UCSD-AML1 (cell line): ENCODE measurements around the gene SLC5A11.
"Not testable (repeated sequence)": the region's sequence is repeated elsewhere in the genome, so short reads cannot be mapped to it uniquely, and the experiment has no call there.

Source experiments
- DNase-seq: peaks from one replicate; lab custom pipeline; 2025; ENCODE audit not compliant: unreplicated experiment; lab: John Stamatoyannopoulos, UW

The SLC5A11 gene, protein sequence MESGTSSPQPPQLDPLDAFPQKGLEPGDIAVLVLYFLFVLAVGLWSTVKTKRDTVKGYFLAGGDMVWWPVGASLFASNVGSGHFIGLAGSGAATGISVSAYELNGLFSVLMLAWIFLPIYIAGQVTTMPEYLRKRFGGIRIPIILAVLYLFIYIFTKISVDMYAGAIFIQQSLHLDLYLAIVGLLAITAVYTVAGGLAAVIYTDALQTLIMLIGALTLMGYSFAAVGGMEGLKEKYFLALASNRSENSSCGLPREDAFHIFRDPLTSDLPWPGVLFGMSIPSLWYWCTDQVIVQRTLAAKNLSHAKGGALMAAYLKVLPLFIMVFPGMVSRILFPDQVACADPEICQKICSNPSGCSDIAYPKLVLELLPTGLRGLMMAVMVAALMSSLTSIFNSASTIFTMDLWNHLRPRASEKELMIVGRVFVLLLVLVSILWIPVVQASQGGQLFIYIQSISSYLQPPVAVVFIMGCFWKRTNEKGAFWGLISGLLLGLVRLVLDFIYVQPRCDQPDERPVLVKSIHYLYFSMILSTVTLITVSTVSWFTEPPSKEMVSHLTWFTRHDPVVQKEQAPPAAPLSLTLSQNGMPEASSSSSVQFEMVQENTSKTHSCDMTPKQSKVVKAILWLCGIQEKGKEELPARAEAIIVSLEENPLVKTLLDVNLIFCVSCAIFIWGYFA

DNA sequence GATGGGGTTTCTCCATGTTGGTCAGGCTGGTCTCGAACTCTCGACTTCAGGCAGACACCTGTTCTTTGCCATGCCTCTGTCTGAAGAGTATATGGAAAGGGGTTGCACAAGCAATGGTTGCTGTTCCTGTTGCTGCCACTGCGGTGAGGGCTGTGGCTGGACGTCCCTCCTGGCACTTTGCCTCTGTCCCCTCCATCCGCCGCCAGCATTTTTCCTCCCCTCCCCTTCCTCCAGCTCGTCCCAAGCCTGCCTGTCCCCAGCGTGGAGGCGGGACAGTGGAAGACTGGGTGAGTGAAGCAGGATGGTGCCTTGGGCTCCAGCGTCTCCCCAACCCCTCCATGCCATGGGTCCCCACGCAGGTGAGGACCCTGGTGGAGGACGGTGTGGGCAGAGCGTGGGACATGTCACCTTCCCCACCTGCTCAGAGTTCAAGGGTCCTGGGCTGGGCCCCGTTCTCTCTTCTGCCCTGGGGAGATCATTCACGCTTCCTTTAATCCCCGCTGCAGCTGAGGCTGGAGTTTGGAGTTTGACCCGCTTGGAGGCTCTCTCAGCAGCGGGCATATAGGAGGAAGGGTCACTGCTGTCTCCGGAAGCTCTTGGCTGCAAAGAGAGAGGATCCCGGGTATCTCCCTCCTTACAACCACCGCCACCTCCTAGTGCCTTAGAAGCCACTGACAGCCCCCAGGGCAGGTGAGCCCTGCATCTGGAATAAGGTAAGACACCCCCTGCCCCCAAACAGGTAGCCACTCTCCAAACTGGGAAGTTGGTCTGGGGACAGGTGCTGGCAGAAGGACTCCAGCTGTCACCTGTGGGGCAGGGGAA, at the start of gene SLC5A11:
TSS of gene SLC5A11 (plus strand) at position 238 of the 822 bp plus-strand sequence. CDS start 12,681 bp downstream, outside the sequence.
- no peak for DNase-seq

DNA sequence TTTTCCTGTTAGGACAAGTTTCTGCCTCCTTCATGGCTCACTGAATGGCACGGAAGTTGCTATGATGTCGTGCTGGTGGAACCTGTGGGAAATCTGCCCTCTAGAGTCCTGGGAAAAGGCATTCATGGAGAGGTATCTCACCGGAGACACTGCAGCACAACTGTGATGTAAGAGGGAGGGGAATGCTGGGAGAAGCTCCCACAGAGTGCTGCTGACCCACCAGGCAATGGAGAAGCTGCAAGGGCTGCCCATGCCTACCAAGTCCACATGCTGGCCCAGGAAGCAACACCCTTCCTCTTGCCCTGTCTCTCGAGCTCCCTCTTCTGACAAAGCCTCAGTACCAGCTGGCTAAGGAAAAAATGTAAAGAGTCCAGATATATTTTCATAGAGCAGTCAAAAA, 45.2 kb upstream of the SLC5A11 start:
- no peak for DNase-seq

DNA sequence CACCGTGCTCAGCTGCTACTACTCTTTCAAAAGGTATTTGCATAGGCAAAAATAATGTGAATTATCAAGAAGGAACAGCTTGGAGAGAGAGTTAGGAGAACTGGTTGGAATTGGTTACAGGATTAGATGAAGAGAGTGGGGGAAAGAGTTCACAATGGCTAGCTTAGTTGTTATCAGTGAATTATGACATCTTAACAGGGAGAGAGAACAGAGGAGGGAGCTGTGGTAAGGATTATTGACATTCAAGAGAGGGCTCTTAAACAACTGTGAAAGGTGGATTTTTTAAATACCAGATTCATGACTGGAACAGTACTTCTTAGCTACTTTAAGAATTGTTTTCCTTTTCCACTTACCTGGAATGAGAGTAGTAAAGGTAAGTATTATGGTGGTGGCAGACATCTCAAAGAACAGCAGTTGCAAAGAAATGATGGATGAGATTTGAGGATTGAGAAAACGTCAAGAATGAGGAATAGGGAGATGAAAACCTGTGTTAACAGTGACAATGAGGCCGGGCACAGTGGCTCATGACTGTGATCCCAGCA, 43.9 kb upstream of the SLC5A11 start:
- no peak for DNase-seq

DNA sequence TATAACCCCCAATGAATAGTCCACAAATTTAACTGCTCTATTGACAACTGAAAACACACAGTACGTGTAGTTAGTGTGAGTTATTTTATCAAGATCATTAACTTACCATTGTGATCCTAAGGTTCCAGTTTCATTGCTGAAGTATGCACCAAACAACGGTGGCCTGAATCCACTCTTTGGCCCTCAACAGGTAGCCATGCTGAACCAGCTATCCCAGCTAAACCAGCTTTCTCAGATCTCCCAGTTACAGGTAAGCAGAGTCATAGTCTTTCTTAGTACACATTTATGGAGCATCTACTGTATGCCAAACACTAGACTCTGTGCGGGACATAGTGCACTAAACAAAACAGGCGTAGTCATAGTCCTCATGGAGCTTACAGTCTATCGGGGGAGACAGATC, 40.3 kb upstream of the SLC5A11 start:
- no peak for DNase-seq

DNA sequence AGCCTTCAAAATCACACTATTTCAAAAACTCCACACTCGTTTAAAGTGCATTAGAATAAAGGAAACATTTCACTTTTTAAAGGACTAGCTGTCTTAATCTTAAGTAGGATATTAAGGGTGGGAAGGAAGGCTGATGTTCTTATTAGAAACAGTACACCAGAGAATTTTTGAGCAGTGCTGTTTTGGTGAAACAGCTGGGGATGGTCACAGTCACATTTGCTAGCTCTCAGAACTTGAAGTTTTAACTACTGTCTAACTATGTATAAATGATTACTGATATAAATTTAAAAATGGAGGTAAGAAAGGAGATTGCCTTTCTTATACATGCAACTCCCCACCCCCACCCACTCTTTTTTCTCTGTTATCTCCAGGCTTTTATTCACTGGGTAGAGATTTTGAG, 38.5 kb upstream of the SLC5A11 start:
- no peak for DNase-seq

DNA sequence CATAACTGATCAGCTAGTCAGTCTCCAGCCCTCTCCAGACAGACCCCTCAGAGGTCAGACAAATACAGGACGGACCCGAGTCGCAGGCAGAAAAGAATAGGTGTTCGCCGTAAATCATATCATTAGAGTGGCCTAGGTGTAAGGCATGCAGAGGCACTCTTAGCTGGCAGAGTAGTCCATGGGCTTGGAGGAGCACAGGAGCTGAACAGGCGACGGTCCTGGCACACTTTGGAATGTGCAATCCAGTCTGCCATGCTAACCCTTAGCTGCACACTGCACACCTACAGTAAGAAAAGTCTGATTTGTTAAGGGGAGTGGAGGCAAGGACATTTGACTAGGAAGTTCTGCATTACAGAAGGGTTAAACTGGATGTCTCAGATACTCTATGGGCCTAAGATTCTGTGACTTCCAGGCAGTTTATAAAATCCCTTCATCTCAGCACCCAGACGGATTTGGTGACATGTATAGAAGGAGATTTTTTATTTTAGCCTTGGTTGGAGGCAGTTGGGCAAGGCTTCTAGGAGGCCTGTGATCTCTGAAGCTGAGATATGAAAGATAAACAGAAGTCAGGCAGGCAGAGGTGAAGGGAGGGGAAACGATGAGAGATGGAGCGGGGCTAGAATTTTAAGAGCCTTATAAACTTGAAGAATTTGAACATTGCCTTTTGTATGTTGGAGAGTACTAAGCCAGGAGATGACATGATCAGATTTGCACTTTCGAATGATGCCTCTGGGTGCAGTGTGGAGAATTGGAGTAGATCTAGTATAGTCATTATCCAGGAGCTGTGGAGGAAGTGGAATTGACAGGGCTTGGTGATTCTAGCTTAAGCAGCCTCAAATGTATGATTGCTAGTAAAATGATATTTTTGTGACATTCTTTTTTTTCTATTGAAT, 34.6 kb upstream of the SLC5A11 start:
- no peak for DNase-seq

DNA sequence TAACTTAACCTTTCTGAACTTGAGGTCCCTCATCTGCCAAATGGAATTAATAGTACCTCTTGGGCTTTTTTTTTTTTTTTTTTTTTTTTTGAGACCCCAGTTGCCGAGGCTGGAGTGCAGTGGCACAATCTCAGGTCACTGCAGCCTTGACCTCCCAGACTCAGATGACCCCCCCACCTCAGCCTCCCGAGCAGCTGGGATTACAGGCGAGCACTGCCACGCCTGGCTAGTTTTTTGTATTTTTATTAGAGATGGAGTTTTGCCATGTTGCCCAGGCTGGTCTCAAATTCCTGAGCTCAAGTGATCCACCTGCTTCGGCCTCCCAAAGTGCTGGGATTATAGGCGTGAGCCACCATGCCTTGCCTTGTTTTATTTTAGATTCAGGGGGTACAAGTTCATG, 33.0 kb upstream of the SLC5A11 start:
- DNase-seq, result not testable (repeated sequence)

DNA sequence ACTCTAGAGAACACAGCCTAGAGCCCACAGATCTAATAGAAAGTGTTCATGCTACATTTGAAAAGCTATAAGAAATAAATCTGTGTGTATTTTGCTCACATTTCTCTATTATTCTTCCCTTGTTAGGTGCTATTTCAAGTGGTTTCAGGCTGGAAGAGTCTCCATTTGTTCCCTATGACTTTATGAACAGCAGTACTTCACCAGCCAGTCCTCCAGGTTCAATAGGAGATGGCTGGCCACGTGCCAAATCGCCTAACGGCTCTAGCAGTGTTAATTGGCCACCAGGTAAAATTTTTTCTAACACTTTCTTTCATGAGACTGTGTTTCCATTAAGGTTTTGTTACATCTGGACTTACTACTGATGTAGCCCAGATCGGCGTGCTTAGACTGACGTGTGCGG, 30.7 kb upstream of the SLC5A11 start:
- DNase-seq, result no peak

DNA sequence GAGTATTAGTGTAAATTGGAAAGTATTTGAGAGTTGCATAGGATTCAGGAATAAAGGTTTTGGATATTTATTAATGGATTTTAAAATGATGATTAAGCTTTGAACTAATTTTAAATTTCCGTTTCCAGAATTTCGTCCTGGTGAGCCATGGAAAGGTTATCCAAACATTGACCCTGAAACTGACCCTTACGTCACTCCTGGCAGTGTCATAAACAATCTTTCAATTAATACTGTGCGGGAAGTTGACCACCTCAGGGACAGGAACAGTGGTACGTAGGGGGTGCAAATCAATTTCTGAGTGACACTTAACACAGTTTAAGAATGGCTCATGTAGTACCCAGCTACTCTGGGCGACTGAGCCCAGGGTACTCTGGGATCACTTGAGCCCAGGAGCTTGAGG, 29.1 kb upstream of the SLC5A11 start:
- DNase-seq, result no peak

DNA sequence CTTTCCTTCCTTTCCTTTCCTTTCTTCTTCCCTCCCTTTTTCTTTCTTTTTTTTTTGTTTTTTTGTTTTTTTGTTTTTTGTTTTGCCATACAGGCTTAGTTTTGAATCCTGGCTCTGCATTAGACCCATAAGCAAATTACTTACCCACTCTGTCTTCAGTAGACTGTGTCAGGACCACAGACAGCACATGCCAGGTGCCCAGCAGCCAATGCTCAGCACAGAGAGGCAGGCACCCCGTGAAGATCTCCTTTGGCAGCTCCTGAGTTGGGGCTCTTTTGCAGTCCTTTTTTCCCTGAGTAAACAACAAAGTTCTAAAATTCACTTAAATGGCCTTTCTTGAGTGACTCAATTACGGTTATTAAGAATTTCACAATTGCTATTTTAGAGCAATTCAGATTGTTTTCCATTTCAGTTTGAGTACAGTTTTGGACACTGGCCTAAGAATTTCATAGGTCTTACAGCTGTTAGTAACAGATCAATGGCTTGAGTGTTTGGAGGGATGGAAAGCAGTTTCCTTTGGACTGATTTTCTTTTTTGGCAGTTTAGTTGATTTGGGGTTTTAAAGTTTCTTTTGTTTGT, 26.2 kb upstream of the SLC5A11 start:
- DNase-seq, result no peak

DNA sequence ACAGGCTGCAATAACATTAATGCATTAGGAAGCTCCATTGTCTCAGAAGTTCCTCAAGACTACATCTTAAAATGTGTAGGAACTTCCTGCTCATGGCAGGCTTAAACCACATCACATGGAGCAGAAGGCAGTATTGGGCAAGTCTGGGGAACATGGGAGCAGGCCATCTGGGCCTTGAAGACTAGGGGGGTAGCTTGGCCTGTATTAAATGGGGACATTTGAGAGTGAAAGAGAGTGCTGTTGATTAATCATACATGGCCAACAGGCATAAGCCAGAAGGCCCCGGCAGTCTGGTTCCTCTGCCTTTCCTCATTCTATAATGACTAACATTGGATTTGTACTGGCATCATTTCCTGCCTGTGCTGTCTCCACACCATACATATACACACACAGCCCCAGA, 25.2 kb upstream of the SLC5A11 start:
- no peak for DNase-seq

DNA sequence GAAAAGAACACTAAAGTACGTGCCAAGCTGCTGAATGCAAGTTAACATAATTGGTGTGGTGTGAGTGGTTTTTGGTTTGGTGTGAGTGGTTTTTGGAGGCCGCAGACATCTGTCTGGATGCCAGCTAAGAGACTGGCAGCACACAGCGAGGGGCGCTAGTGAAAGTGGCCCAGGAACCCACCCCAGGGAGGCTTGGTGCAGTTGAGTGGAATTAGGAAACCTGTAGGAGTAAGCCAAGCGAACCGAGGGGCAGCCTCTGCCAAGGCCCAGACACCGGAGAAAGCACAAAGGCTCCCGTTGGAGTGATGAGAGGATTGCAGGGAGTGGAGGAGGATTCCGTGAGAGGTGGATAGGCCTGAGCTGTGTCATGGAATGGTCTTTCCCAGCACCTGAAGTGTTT, 24.6 kb upstream of the SLC5A11 start:
- no peak for DNase-seq

DNA sequence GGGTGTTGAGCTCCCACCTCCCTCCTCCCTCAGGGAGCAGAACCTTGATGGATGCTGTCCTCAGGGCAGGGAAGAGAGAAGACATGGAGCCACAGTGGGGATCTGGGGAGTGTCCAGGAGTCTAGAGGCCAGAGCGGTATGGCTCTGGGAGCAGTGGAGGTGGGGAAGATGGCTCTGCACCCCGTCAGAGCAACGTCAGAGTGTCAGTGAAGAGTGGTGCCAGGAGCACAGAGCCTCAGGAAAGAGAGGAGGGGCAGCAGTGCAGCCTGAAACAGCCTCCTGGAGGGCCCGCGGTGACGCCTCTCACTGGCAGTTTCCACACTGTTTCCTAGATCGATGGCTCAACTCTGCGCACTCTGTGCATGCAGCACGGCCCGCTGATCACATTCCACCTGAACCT, 23.2 kb upstream of the SLC5A11 start:
- DNase-seq, result no peak

DNA sequence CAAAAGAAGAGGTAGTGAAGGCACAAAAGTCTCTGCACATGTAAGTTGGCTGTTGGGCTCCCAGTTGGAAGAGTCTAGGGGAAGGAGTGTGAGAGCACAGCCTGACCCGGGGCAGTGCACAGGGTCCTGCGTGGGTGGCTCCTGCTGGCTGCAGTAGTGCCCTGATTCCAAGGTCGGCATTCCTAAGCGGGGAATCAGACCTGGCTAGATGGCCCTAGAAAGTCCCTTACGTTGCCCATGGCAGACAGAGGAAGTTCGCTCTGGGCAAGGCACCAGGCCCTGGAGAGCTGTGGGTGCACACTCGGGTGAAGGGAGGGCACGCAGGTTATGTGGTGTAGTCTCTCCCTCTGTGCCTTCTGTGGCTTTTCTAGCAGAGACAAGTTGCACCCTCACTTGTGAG, 22.8 kb upstream of the SLC5A11 start:
- DNase-seq, result no peak

DNA sequence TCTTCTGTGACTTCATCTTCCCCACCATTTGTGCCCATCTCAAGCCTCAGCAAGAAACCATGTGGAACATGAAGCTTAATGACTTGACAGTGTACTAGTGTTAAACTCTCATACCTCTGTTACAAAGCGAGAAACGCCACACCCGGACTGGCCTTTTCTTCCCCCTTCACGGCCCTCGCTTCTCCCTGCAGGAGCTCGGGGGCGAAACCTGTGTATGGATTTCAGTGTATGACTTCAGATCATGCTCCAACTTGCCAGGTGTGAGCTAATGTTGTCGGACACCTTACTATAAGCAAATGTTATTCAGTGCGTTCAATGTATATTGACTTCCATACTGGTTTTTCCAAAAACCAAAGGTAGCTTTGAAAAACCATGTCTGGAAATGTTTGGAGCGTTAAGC, 20.1 kb upstream of the SLC5A11 start:
- no peak for DNase-seq

DNA sequence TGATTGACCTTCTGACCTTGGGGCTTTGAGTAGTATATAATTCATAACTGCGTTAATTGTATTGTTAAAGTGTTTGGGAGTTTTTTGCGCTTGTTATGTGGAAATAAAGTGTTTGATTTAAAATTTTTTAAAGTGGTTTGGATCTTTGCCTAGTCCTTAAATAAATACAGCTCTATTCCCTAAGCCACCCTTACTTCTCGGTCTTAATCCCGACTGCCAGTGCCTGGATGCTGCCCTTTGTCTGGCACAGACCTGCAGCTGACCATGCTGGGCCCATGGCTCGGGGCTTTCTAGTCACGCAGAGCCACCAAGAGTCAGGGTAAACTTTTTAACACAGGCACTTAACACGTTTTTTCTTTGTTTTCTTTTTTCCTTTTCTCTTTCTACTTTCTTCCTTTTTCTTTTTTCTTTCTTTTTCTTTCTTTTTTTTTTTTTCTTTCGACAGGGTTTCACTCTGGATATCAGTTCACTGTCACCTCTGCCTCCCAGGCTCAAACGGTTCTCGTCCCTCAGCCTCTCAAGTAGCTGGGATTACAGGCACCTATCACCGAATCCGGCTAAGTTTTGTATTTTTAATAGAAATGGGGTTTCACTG, 19.6 kb upstream of the SLC5A11 start:
- no peak for DNase-seq

DNA sequence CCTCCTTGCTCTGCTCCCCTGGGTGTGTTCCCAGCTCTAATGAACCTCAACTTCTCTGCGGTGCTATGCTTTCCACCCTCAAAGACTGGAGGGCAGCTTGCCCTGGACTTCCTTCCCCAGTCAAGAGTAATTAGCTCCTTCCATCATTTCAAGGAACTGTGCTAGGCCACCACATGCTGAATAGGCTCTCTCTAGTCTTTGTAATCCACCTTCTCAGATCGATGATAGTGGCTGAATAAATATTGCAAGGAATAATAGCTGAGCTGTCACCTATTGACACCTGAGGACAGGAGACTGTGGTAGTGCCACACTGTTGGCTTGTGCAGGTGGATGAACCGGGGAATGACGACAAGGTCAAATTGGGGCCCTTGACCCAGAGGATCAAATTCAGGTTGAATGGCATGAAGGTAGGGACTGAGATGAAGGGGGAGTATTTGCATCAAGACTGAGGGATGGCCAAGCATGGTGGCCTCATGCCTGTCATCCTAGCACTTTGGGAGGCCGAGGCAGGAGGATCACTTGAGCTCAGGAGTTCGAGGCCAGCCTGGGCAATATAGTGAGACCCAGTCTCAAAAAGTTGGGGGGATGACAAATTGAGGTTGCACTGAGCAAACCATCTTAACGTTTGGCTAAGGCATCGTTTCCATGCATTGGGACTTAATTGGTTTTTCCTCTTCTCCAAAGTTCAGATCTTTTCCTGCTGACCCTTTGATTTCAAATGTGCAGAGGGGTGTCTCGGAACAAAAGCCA, 18.8 kb upstream of the SLC5A11 start:
- DNase-seq, result no peak

DNA sequence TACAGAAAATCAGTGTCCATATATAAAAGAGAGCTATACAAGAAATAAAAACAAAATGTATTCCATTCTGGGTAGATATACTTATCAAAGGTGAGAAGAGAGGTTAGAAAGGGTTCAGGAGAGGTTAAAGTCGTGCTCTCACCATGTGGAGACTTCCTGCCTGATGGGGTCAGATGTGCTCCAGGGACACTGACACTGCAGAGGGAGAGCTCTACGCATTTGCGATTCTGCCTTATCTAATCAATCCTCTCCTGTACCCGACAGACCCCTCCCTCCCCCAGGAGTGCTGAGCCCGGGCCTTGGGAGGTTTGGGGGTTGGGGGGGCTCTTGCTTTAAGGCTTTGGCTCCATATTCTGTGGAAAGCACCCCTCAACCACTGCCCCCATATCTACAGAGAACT, 16.6 kb upstream of the SLC5A11 start:
- no peak for DNase-seq

DNA sequence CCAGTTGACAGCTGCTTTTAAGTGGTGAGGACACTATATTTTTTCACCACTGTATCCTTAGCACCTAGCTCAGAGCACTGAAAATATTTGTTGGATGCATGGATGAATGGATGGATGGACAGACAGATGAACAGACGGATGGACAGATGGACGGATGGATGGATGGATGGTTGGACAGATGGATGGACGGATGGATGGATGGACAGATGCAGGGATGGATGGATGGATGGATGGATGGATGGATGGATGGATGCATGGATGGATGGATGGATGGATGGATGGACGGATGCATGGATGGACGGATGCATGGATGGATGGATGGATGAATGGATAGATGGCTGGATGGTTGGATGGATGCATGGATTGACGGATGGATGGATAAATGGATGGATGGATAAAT, 12.4 kb upstream of the SLC5A11 start:
- DNase-seq, result no peak
